KG1 (cell line): ENCODE results near the gene FRMD1.

Experiments
- DNase-seq: peaks from one replicate; lab custom pipeline; 2025; lab: John Stamatoyannopoulos, UW

FRMD1 gene

GRCh38 chr6:168043193-168043847 is 35.7 kb downstream of the FRMD1 start:
- no peak for DNase-seq

- DNase-seq, result no peak
These were observed 36.4 kb downstream of the FRMD1 start for GRCh38 chr6:168042426-168043192.

- DNase-seq, result no peak
These were observed 37.1 kb downstream of the FRMD1 start for GRCh38 chr6:168041928-168042327.

GRCh38 chr6:168040856-168041496 is 38.0 kb downstream of the FRMD1 start:
- DNase-seq, result no peak

GRCh38 chr6:168039849-168040248 is 39.2 kb downstream of the FRMD1 start:
- no peak for DNase-seq

GRCh38 chr6:168039301-168039700 is 39.7 kb downstream of the FRMD1 start:
- DNase-seq, result no peak

- no peak for DNase-seq
These were observed 40.4 kb downstream of the FRMD1 start for GRCh38 chr6:168038576-168039140.

GRCh38 chr6:168037856-168038255 is 41.2 kb downstream of the FRMD1 start:
- DNase-seq, result no peak

- DNase-seq, result no peak
These were observed 41.8 kb downstream of the FRMD1 start for GRCh38 chr6:168037242-168037641.

GRCh38 chr6:168035661-168036545 is 43.1 kb downstream of the FRMD1 start:
- DNase-seq, result no peak

GRCh38 chr6:168035098-168035660 is 43.8 kb downstream of the FRMD1 start:
- DNase-seq, result no peak

- DNase-seq, result no peak
These were observed 44.5 kb downstream of the FRMD1 start for GRCh38 chr6:168034537-168034936.

GRCh38 chr6:168033791-168034190 is 45.2 kb downstream of the FRMD1 start:
- DNase-seq, result no peak

GRCh38 chr6:168032005-168032760 is 46.8 kb downstream of the FRMD1 start:
- peak; percentile 29 for DNase-seq

- no peak for DNase-seq
These were observed 47.5 kb downstream of the FRMD1 start for GRCh38 chr6:168031411-168031971.

GRCh38 chr6:168030908-168031307 is 48.1 kb downstream of the FRMD1 start:
- no peak for DNase-seq

- DNase-seq, result no peak
These were observed 48.7 kb downstream of the FRMD1 start for GRCh38 chr6:168030218-168030746.

GRCh38 chr6:168029459-168030217 is 49.4 kb downstream of the FRMD1 start:
- DNase-seq, result no peak

- DNase-seq, result no peak
These were observed 50.8 kb downstream of the FRMD1 start for GRCh38 chr6:168028181-168028580.
